Measurements from ENCODE around the gene VAT1. TPM values are rescaled to one million over a fixed set of nuclear protein-coding genes. Genes with fewer than 3 reads are reported as not detected.

VAT1 gene
- total and polyA plus RNA-seq, 9 of the 15 experiments (the other 6 are each of a cell fraction or from before 2014, with no cell fraction given), result 29.4 to 153 (median 66.7) TPM

- TF ChIP-seq DEAF1 (CRISPR knock-in tag; IDR thresholded peaks at IDR 0.05) (peak; percentile 54; the same call in 1 of the 2 replicates), SREBF2 (CRISPR knock-in tag; IDR thresholded peaks at IDR 0.05) (no peak), RNF2 (IDR thresholded peaks at IDR 0.05) (0 out of 2 replicates have a peak, but pooled peaks have one; percentile 18), HDAC1 (IDR thresholded peaks at IDR 0.05) (peak in 1 of 2 experiments; percentile 96; a peak in 2 of 4 replicates), PHF20 (IDR thresholded peaks at IDR 0.05; ENCODE audit: partially characterized antibody) (no peak), PRMT5 (CRISPR knock-in tag; IDR thresholded peaks at IDR 0.05) (no peak), ZNF175 (CRISPR knock-in tag; IDR thresholded peaks at IDR 0.05; ENCODE audit: low read depth) (0 out of 2 replicates have a peak, but pooled peaks have one; percentile 18), ZNF408 (CRISPR knock-in tag; IDR thresholded peaks at IDR 0.05; ENCODE audit: low read depth) (no peak), FOS (IDR thresholded peaks at IDR 0.05; ENCODE audit: extremely low read depth, insufficient read length) (no peak), YBX1 (IDR thresholded peaks at IDR 0.05) (no peak), SMC3 (conservative IDR thresholded peaks at IDR 0.05; ENCODE audit: insufficient read depth, low read depth, low read length) (peak; percentile 70), SRF (CRISPR knock-in tag; IDR thresholded peaks at IDR 0.05) (0 out of 4 replicates have a peak, but pooled peaks of 1 of the 2 experiments have one; percentile 22), ZNF253 (CRISPR knock-in tag; conservative IDR thresholded peaks at IDR 0.05) (no peak), NR2C2 (CRISPR knock-in tag; IDR thresholded peaks at IDR 0.05) (no peak), NR2C2 (tag; IDR thresholded peaks at IDR 0.05) (peak; percentile 61; the same call in 1 of the 2 replicates), ZNF518B (CRISPR knock-in tag; IDR thresholded peaks at IDR 0.05) (no peak), RFX7 (CRISPR knock-in tag; IDR thresholded peaks at IDR 0.05) (no peak)
Measured at GRCh38 chr17:43024407-43025289, 2.5 kb upstream of the VAT1 start, which contains the start of gene RND2 (continued).

All from K562 (cell line).